GM18951 (cell line): ENCODE data around the gene UBR3.

ENCODE experiments used
- POLR2A ChIP-seq: IDR thresholded peaks from 4 replicates; pipeline ENCODE4 v1.6.1; 2011; ENCODE audit warnings: mild to moderate bottlenecking; ENCODE audit not compliant: insufficient read length, insufficient read depth; ENCODE audit errors: extremely low read depth
- in situ Hi-C: fragments of 300-500 bp; cut with MboI; formaldehyde crosslinking; loops from one replicate; pipeline ENCODE4 v1.12.0; 2022; ENCODE audit warnings: low sequenced_read_pairs, mixed read lengths, inconsistent platforms; ENCODE audit not compliant: unreplicated experiment

UBR3 gene

DNA sequence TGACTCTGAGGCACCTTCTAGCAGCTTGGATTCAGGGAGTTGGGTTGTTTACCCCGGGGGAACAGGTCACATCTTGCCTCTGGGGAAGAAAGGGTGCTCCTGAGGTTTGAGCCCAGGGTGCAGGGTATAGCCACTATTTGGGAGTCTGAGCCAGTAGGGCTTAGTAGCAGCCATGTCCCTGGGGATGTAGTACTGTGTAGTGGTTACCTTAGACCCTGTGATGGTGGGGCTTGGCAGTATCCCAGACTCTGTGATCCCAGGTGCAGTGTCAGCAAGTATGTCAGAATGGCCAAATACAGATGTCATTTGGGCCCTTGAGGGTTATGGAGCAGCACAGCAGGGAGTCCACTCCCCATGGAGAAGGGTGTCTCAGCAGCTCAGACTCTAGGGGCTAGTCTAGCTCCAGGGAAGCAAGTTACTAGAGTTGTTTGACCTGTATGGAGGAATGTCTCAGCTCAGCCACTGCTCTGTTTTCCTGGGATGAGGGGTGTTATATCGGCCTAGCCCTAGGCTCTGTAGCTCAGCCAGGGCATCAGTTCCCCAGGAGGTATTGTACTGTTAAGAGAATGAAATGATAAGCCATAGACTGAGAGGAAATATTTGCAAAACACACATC is 151.3 kb downstream of the UBR3 start:
- TF ChIP-seq POLR2A: no peak
- in situ Hi-C loops: no loop called here

DNA sequence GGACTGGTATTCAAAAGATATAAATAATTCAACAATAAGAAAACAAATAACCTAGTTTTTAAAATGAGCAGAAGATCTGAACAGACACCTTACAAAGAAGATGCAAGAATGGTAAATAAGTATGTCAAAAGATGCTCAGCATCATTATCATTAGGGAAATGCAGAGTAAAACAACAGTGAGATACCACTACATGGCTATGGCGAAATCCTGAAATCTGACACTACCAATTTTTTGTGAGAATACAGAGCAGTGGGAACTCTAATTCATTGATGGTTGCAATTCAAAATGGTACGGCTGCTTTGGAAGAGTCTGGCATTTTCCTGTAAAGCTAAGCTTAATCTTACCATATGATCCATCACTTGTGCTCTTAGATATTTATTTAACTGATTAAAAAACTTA is 151.8 kb downstream of the UBR3 start:
- in situ Hi-C loops: no loop called here
- no peak for TF ChIP-seq POLR2A

DNA sequence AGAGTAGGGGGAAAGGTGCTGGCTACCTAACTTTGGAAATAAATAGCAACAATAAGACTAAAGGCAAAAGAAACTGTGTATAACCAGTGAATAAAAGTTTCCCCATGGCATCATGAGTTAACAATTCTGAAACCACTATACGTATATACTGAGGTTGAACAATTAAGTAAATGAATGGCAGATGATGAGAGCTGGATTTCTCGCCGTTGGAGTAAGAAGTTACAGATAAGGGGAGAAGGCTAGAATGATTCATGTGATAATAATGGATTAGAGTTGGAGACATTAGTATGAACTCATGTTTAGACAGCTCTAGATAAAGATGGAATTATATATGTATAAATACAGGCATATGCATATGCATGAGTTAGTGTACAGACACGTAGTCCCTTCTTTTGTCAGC is 152.7 kb downstream of the UBR3 start:
- TF ChIP-seq POLR2A: no peak
- in situ Hi-C loops: no loop called here

DNA sequence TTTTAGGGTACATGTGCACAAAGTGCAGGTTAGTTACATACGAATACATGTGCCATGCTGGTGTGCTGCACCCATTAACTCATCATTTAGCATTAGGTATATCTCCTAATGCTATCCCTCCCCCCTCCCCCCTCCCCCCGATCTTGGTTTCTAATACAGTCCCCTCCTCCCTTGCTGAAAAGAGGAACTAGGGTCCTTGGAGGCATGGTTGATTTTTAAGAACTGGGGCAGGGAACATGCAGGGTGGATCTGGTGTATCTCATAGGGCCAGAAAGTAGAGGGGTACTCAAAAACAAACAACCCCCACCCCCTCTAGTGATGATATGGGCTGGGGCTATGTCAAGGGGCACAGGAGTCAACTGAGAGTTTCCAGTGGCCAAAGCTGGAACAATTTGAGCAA is 153.4 kb downstream of the UBR3 start:
- no peak for TF ChIP-seq POLR2A

DNA sequence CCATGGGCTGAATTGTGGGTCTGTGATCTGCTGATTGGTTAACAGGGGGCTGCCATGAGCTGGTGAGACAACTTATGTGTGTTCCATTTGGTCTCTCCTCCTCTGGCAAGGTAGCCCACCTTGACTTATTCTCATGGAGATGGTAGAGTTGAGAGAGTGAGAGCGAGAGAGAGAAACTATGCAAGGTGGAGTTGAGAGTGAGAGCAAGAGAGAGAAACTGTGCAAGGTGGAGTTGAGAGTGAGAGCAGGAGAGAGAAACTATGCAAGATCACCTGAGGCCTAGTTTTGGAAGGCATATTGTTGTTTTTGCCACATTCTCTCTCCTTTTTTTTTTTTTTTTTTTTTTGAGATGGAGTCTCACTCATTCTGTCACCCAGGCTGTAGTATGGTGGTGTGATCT is 155.7 kb downstream of the UBR3 start:
- in situ Hi-C loops: no loop called here
- no peak for TF ChIP-seq POLR2A

More for the DNA sequence above, 153.4 kb downstream of the UBR3 start:
- in situ Hi-C loops: no loop called here

DNA sequence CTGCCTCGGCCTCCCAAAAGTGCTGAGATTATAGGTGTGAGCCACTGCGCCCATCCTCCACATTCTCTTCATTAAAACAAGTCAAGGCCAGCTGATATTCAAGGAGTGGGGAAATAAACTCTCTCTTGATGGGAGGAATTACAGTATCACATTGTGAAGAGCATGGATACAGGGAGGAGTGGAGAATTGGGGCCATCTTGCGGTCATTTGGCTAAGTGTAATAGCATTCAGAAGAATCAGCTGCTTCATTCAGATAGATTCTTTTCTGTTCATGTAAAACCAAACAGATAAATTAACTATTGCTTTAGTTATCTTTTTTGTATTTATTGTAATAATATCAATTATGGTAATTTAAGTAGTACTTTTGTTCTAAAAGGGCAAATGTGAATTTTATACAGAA is 156.3 kb downstream of the UBR3 start:
- in situ Hi-C loops: no loop called here
- TF ChIP-seq POLR2A: no peak

DNA sequence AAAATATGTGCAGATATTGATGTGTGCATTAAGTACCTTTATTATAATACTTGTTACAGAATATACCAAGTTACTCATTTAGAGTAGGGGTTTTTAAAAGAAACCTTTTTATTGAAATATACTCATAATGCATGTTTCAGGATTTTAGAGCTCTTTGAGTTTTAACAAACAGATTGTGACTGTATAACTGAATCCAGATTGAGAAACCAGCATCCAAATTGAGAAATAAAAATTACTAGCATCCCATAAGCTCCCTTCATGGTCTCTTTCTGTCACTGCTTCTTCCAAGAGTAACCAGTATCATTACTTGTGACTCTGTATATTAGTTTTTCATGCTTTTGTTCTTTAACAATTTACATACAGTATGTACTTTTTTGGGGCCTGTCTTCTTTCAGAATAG is 156.9 kb downstream of the UBR3 start:
- in situ Hi-C loops: no loop called here
- no peak for TF ChIP-seq POLR2A

DNA sequence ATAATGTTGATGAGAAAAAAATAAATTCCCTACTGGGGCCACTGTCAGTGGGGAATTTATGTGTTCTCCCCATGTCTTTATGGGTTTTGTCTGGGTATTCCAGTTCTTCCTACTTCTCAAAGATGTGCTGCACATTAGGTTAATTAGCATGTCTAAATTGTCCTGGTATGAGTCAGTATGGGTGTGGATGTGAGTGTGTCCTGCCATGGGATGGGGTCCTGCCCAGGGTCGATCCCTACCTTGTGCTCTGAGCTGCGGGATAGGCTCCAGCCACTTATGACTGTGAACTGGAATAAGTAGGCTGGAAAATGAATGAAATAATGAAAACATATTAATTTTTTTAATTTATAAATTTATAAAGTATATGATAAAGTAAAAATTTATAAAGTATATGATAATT is 167.5 kb downstream of the UBR3 start:
- in situ Hi-C loops: no loop called here
- no peak for TF ChIP-seq POLR2A

DNA sequence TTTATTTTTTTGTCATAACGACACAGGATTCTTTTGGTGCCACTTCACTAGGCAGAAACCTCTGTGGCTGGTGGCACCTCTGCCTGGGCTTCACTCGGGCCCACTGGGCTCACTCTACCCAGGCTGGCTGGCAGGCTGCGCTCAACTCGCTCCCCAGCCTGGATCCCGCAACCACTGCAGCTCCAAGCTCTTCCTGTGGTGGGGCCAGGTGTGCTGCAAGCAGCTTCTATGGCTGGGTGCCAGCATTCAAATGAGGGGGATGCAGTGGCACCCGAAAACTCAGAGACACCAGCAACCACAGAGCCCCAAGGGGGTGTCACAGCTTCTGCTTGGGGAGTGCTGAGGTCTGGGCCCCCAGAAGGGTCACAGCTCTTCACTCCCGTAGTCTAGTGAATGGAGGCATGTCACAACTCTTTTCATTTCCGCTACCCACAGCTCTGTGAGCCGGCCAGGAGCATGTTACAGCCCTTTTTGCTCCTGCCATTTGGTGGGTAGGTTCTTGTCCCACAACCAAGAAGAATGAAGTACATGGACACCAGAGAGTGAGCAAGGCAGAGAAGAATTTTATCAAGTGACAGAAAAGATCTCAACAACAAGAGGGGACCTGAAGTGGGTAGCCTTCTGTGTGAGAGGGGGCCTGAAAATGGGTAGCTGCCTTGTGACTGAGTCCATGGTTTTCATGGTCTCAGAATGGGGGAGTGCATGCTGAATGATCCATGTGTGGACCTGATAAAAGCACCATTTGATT is 170.1 kb downstream of the UBR3 start:
- in situ Hi-C loops: no loop called here
- no peak for TF ChIP-seq POLR2A

DNA sequence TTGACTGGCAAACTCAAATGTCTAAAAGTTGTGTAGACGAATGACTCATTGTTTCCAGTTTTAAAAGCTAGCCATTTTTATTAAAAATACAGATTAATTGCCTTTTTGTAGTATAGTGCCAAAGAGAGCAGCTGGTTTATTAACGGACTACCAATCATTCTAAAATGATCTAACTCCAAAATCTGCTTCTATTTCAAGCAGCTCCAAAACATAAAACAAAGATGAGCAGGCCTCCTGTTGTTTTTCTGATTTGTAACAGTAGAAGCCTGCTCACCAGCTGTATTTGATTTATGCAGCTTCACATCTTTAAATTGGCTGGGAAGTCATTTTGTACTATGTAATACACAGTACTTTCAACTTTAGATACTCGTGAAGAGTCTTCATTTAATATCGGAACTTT is 171.8 kb downstream of the UBR3 start:
- TF ChIP-seq POLR2A: no peak
- in situ Hi-C loops: no loop called here

DNA sequence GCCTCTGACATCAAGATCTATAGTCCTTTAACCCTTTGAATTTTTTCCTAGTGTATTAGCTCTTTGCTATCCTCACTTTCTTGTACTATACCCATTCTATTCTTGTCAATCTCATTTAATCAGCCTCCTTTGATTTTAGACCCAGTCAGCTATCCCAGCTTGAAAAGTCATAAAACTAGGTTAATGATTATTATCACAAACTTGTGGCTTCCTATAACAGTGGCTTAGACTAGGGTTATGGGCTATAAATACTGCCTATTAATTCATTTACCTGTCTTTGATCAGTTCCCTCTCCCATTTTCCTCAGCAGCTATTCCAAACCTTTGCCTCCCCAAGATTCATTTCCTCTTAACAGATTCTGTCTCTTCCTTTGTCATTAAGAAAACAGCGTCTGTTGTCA is 174.8 kb downstream of the UBR3 start:
- TF ChIP-seq POLR2A: no peak
- in situ Hi-C loops: no loop called here

DNA sequence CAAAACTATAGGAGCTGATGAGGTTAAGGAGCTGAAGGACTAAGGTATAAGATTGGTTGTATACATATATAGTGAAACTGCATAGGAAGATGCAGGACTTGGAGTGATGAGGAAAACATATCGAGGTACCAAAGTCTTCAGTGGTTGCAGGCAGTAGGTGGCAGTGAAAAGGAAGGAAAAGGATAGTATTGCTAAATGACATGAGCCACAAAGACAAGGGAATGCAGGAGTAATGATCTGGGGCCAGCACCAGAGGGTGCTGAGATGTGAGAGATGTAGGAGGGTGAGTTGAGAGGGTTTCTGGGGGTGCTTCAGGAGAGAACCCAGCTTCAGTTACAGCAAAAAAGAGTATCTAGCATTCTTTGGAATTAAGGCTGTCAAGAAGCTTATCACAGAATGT is 178.4 kb downstream of the UBR3 start:
- TF ChIP-seq POLR2A: no peak
- in situ Hi-C loops: no loop called here

DNA sequence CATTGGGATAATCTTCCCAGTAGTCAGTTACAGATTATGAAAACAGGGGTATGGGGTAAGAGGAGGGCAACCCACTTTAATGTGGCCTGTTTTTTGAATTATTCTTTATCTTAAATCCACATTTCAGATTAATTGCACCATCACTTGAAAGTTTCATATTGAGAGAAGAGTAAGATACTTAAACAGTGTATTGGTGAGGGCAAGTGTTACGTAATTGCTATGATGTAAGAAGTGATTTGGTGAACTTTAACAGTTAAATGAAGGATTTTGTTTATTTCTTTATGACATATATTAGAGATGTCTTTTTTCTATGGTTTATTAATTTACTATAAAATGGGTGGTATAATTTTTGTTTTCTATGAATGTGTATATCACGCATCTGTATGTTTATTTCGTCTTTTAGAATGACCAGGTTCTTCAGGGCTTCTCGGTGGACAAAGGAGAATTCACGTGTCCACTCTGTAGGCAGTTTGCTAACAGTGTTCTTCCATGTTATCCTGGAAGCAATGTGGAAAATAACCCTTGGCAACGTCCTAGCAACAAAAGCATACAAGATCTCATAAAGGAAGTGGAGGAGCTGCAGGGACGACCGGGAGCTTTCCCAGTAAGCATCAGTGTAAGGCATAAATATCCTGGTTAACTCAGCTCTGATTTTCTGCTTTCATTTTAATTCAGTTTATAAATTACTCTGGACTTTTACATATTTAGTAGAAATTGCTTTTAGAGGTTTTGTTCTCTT is 179.5 kb downstream of the UBR3 start:
- in situ Hi-C loops: no loop called here
- no peak for TF ChIP-seq POLR2A

DNA sequence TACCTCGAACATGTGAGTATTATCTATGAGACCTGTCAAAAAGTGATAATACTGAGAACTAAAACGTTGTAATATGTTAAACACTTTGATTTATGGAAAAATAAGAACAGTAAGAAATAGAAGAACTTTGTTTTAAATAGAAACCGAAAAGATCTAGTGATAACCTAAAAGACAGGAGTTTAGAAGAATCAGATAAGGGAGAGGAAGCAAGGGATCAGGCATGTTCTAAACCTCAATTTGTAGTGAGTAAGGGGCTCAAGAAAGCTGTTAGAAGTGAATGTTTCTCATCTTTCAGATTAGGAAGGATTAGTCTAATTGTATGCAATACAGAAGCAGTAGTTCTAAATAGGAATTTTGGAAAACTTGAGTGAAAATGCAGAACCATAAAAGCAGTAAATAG is 182.0 kb downstream of the UBR3 start:
- in situ Hi-C loops: no loop called here
- TF ChIP-seq POLR2A: no peak
